HUES6 (cell line): ENCODE measurements around the gene MGRN1.

ENCODE experiments used
- H3K27ac ChIP-seq: 2 replicates; pipeline ENCODE4 v1.7.0; 2013; ENCODE audit warnings: low read depth, mild to moderate bottlenecking, low read length, inconsistent platforms
- H3K27me3 ChIP-seq: 2 replicates; pipeline ENCODE4 v1.6.1; 2013; ENCODE audit warnings: low read length; ENCODE audit not compliant: control insufficient read depth, insufficient read depth
- H3K36me3 ChIP-seq: 2 replicates; pipeline ENCODE4 v1.6.1; 2013; ENCODE audit warnings: low read length; ENCODE audit not compliant: control insufficient read depth, insufficient read depth
- H3K4me1 ChIP-seq: 2 replicates; pipeline ENCODE4 v1.6.1; 2013; ENCODE audit warnings: low read length; ENCODE audit not compliant: control insufficient read depth, insufficient read depth
- H3K4me3 ChIP-seq: 2 replicates; pipeline ENCODE4 v1.5.1; 2013; ENCODE audit warnings: low read depth, low read length
- H3K9ac ChIP-seq: one replicate; pipeline ENCODE4 v1.6.1; 2013; ENCODE audit warnings: mild to moderate bottlenecking, low read length
- H3K9me3 ChIP-seq: 2 replicates; pipeline ENCODE4 v1.6.1; 2013; ENCODE audit warnings: low read depth, low read length; ENCODE audit not compliant: control insufficient read depth, insufficient read depth

The MGRN1 gene

DNA sequence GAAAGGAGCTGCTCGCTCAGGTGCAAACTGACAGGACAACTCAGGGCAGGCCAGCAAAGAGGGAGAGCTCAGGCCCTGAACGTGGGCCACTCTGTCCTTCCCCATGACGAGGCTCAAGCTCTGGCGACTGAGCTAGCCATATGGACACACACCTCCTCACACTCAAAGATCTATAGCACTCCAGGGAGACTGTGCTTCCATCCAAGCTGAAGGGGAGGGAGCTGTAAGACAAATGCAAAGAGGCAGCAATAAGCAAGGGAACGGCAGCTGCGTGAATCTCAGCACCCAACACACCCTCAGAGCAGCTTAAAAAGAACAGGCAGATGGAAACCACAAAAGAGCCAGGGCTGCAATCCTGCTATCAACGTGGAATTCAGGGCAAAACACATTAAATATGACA lies 82.2 kb downstream of the MGRN1 start:
- Histone ChIP-seq H3K27ac (no peak overlapping the region), H3K9ac (no peak overlapping the region), H3K36me3 (peaks cover 64% of the 10 kb centered on the region), H3K9me3 (no peaks in the 10 kb centered on the region), H3K4me3 (no peak overlapping the region), H3K27me3 (no peaks in the 10 kb centered on the region), H3K4me1 (no peaks in the 10 kb centered on the region)

DNA sequence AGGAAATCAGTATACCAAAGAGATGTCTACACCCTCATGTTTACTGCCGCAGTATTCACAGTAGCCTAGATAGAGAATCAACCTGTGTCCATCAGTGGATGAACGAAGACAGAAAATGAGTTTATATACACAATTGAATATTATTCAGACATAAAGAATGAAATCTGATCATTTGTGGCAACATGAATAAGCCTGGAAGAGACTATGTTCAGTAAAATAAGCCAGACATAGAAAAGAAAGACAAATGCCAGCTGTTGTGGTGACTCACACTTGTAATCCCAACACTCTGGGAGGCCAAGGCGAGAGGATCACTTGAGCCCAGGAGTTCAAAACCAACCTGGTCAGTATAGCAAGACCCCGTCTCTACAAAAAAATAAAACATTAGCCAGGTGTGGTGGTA lies 84.9 kb downstream of the MGRN1 start:
- no peak overlapping the region for H3K9ac ChIP-seq
- no peaks in the 10 kb centered on the region for H3K9me3 ChIP-seq
- no peaks in the 10 kb centered on the region for H3K27me3 ChIP-seq
- H3K27ac ChIP-seq = no peak overlapping the region
- H3K4me3 ChIP-seq = no peak overlapping the region
- peaks cover 66% of the 10 kb centered on the region for H3K36me3 ChIP-seq
- peaks cover 10% of the 10 kb centered on the region for H3K4me1 ChIP-seq

DNA sequence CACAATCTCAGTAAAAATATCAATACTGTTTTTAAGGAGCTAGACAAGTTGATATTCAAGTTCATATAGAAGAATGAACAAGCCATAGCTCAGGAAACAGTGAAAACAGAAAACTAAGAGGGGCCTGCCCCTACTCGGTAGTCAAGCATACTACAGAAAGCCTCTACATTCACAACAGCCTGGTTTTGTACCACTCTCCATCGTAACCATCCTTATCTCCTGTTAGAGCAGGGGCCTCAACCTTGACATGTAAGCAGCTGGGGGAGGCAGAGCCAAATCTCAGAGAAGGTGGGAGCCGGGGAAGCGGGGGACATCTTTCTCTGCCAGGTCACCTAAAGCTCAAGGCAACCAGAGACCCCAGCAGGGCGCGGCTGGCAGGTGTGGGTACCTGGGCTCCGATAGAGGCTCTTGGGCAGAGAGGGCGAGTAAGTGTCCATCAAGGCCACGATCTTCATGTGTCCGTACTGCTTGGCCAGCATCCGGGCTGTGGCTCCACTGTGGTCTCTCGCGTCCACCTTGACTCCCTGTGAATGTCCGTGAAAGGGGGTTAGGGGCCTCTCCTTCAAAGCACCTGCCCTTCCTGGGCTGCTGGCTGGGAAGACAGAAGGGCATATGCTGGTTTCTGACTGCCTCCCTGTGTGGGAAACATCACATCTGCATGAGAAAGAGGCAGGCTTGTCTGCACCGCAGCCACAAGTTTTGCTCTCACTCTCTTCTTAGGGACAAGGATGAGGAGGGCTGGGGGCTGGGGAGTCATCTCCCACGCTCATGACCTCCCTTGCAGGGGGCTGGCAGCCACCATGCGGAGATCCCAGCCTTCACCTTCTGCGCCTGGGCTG lies 89.3 kb downstream of the MGRN1 start:
- no peak overlapping the region for H3K9ac ChIP-seq
- peak overlapping the region; percentile 22; the same call in 1 of the 2 replicates for H3K27ac ChIP-seq
- H3K4me3 ChIP-seq = no peak overlapping the region
- H3K36me3 ChIP-seq = peaks cover 46% of the 10 kb centered on the region
- peaks cover 19% of the 10 kb centered on the region for H3K4me1 ChIP-seq
- H3K9me3 ChIP-seq = no peaks in the 10 kb centered on the region
- no peaks in the 10 kb centered on the region for H3K27me3 ChIP-seq

DNA sequence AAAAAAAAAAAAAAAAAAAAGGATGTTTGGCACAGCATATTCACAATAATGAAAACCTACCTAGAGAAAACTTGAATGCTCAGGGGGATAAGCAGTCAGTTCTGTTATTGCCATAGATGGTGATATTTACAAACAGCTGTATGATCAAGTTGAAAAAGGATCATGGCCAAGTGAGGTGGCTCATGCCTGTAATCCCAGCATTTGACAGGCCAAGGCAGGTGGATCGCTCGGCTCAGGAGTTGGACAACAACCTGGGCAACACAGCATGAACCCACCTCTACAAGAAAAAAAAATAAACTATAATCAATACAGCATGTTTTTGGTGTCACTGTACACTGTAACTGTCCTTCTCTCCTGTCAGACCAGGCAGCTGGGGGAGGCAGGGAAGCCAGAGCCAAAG lies 90.4 kb downstream of the MGRN1 start:
- H3K4me1 ChIP-seq = peaks cover 25% of the 10 kb centered on the region
- H3K27ac ChIP-seq = no peak overlapping the region
- H3K27me3 ChIP-seq = no peaks in the 10 kb centered on the region
- no peaks in the 10 kb centered on the region for H3K9me3 ChIP-seq
- no peak overlapping the region for H3K9ac ChIP-seq
- peaks cover 38% of the 10 kb centered on the region for H3K36me3 ChIP-seq
- no peak overlapping the region for H3K4me3 ChIP-seq

DNA sequence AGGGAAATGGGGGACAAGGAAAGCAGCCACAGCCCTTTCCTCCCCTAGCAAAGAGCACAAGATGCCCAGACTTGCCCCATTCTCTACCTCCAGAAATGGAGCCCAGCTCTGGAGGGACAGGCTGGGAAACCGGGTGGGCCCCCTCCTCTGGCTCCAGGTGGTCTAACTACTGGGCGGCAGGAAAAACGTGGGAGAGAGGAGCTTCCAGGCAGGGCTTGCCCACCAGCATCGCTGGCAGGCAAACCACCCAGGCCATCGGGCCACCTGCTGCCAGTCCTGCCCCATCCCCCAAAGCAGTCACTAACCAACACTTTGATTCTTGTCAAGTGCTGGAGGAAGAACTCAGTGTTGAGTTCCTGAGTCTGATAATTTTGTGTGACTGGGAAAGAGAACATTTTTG lies 93.8 kb downstream of the MGRN1 start:
- no peak overlapping the region for H3K4me3 ChIP-seq
- H3K27ac ChIP-seq = peak overlapping the region; percentile 55
- H3K36me3 ChIP-seq = peaks cover 23% of the 10 kb centered on the region
- H3K27me3 ChIP-seq = no peaks in the 10 kb centered on the region
- H3K9ac ChIP-seq = no peak overlapping the region
- no peaks in the 10 kb centered on the region for H3K9me3 ChIP-seq
- peaks cover 25% of the 10 kb centered on the region for H3K4me1 ChIP-seq

GRCh38 chr16:4723071-4723767 lies 98.6 kb downstream of the MGRN1 start:
- H3K36me3 ChIP-seq = peaks cover 46% of the 10 kb centered on the region
- H3K4me1 ChIP-seq = peaks cover 12% of the 10 kb centered on the region

GRCh38 chr16:4724661-4725270 lies 100.1 kb downstream of the MGRN1 start:
- Histone ChIP-seq H3K27ac (no peak overlapping the region), H3K27me3 (no peaks in the 10 kb centered on the region), H3K9me3 (no peaks in the 10 kb centered on the region), H3K36me3 (peaks cover 60% of the 10 kb centered on the region), H3K4me3 (no peak overlapping the region), H3K4me1 (no peaks in the 10 kb centered on the region), H3K9ac (no peak overlapping the region)

More at GRCh38 chr16:4723071-4723767, 98.6 kb downstream of the MGRN1 start:
- H3K4me3 ChIP-seq = no peak overlapping the region
- no peak overlapping the region for H3K9ac ChIP-seq
- no peaks in the 10 kb centered on the region for H3K27me3 ChIP-seq
- no peaks in the 10 kb centered on the region for H3K9me3 ChIP-seq
- H3K27ac ChIP-seq = no peak overlapping the region

- Histone ChIP-seq H3K9ac (no peak overlapping the region), H3K9me3 (no peaks in the 10 kb centered on the region), H3K27ac (no peak overlapping the region), H3K4me3 (no peak overlapping the region), H3K36me3 (peaks cover 71% of the 10 kb centered on the region), H3K4me1 (no peaks in the 10 kb centered on the region), H3K27me3 (no peaks in the 10 kb centered on the region)
Observed at GRCh38 chr16:4726616-4727015, 102.0 kb downstream of the MGRN1 start.

DNA sequence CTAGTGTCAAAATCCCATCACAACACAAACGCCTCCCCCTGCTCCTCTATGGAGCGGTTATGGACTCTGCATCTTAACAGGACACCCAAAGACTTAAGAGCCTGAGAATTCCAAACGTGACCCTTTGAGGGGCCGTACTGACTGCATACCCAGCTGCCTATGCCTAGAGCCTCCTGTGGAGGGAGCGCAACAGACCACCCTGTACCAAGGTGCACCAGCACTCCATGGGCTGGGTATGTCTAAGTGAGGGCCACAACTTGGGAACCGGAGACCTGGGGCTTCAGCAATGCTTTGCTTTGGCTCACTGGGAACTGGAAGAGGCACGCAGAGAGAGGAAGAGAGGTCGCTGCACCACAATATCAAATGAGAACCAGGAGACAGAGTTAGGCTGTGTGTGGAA lies 104.0 kb downstream of the MGRN1 start:
- Histone ChIP-seq H3K4me1 (no peaks in the 10 kb centered on the region), H3K27ac (no peak overlapping the region), H3K27me3 (no peaks in the 10 kb centered on the region), H3K9ac (no peak overlapping the region), H3K4me3 (no peak overlapping the region), H3K9me3 (no peaks in the 10 kb centered on the region), H3K36me3 (peaks cover 65% of the 10 kb centered on the region)

- Histone ChIP-seq H3K27me3 (no peaks in the 10 kb centered on the region), H3K4me1 (no peaks in the 10 kb centered on the region), H3K9me3 (no peaks in the 10 kb centered on the region), H3K36me3 (peaks cover 55% of the 10 kb centered on the region), H3K27ac (no peak overlapping the region), H3K9ac (no peak overlapping the region), H3K4me3 (no peak overlapping the region)
Observed at GRCh38 chr16:4729876-4730275, 105.2 kb downstream of the MGRN1 start.

DNA sequence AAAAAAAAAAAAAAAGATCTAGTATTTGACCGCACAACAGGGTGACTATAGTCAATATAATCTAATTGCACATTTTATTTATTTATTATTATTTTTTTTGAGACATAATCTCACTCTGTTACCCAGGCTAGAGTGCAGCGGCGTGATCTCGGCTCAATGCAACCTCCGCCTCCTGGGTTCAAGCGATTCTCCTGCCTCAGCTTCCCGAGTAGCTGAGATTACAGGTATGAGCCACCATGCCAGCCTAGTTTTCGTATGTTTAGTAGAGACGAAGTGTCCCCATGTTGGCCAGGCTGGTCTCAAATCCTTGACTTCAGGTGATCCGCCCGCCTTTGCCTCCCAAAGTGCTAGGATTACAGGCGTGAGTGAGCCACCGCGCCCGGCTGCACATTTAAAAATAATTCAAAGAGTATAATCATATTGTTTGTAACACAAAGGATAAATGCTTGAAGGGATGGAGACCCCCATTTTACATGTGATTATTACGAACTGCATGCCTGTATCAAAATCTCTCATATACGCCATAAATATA lies 108.7 kb downstream of the MGRN1 start:
- Histone ChIP-seq H3K4me1 (peaks cover 4% of the 10 kb centered on the region; the same call in 1 of the 2 replicates), H3K36me3 (peaks cover 28% of the 10 kb centered on the region), H3K9ac (peak overlapping the region; percentile 90), H3K27me3 (0 out of 2 replicates have a peak, but pooled peaks cover 4% of the 10 kb centered on the region), H3K27ac (no peak overlapping the region), H3K4me3 (peak overlapping the region; percentile 92), H3K9me3 (no peaks in the 10 kb centered on the region)
